ENCODE measurements around the gene DOCK2. TPM values are rescaled to one million over a fixed set of nuclear protein-coding genes. Genes with fewer than 3 reads are reported as not detected.

DOCK2 gene
- total RNA-seq, 1 donor from 2014 or later: 3.9 TPM

GRCh38 chr5:169682026-169682425 lies 45.0 kb downstream of the DOCK2 start:
- Histone ChIP-seq H3K27me3 (ENCODE audit: control insufficient read depth, insufficient read depth, low read length) (no peaks in the 10 kb centered on the region), H3K4me3 (ENCODE audit: low read depth, low read length) (no peak overlapping the region), H3K36me3 (ENCODE audit: control insufficient read depth, insufficient read depth, low read length) (no peaks in the 10 kb centered on the region)
- no peak for DNase-seq (ENCODE audit: low read depth)
- TF ChIP-seq CTCF (IDR thresholded peaks at IDR 0.05; ENCODE audit: insufficient read depth, low read length, poor library complexity, severe bottlenecking): no peak

DNA sequence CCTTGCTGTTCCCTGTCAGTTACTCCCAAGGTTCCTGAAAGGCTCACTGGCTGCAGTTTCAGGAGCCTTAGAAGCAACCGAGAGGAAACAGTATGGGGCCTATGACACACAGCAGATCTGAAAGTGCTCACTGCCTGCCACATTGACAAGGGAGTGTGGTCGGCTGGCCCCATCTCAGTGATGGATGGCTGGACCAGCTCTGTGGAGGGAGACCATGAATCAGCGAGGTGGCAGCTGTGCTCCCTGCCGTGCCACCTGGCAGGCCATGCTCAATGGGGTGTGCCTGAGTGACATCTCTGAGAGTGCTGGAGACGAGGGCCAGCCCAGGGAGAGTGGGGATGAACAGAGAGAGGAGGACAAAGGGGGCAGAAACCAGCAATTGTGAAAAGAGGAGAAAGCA lies 49.1 kb downstream of the DOCK2 start:
- TF ChIP-seq CTCF (IDR thresholded peaks at IDR 0.05; ENCODE audit: insufficient read depth, low read length, poor library complexity, severe bottlenecking): no peak
- DNase-seq (ENCODE audit: low read depth): no peak
- H3K4me3 ChIP-seq (ENCODE audit: low read depth, low read length): no peak overlapping the region
- H3K36me3 ChIP-seq (ENCODE audit: control insufficient read depth, insufficient read depth, low read length): no peaks in the 10 kb centered on the region
- no peaks in the 10 kb centered on the region for H3K27me3 ChIP-seq (ENCODE audit: control insufficient read depth, insufficient read depth, low read length)

- no peak for DNase-seq (ENCODE audit: low read depth)
- H3K27me3 ChIP-seq (ENCODE audit: control insufficient read depth, insufficient read depth, low read length): no peaks in the 10 kb centered on the region
- TF ChIP-seq CTCF (IDR thresholded peaks at IDR 0.05; ENCODE audit: insufficient read depth, low read length, poor library complexity, severe bottlenecking): no peak
- H3K4me3 ChIP-seq (ENCODE audit: low read depth, low read length): no peak overlapping the region
- no peaks in the 10 kb centered on the region for H3K36me3 ChIP-seq (ENCODE audit: control insufficient read depth, insufficient read depth, low read length)
Observed at GRCh38 chr5:169688106-169688505, 51.0 kb downstream of the DOCK2 start.

- Histone ChIP-seq H3K27me3 (ENCODE audit: control insufficient read depth, insufficient read depth, low read length) (no peaks in the 10 kb centered on the region), H3K4me3 (ENCODE audit: low read depth, low read length) (no peak overlapping the region), H3K36me3 (ENCODE audit: control insufficient read depth, insufficient read depth, low read length) (no peaks in the 10 kb centered on the region)
- DNase-seq (ENCODE audit: low read depth): no peak
- no peak for TF ChIP-seq CTCF (IDR thresholded peaks at IDR 0.05; ENCODE audit: insufficient read depth, low read length, poor library complexity, severe bottlenecking)
Observed at GRCh38 chr5:169691471-169691870, 54.4 kb downstream of the DOCK2 start.

DNA sequence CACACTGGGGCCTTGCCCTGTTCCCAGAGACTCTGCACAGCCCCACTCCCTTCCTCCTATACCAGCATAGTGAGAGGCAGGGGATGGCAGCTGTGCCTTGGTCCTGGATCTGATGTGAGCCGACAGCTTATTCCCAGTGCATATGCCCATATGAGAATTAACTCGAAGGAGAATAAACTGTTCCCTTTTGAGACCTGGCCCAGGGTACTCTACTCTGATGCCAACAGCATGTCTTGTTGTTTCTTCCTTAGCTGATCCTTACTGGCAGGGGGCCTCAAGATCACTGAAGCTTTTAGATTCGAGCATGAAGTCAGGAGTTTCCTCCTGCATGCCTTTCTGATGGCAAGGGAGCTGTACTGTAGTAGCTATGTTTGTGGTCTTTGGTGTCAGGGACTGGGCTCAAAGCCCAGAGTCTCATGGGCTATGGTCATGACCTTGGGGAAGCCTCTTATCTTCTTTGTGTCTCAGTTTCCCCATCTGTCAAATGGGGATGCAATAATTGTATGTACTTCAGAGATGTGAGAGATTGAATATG lies 57.1 kb downstream of the DOCK2 start:
- H3K4me3 ChIP-seq (ENCODE audit: low read depth, low read length): no peak overlapping the region
- no peaks in the 10 kb centered on the region for H3K36me3 ChIP-seq (ENCODE audit: control insufficient read depth, insufficient read depth, low read length)
- DNase-seq (ENCODE audit: low read depth): no peak
- no peak for TF ChIP-seq CTCF (IDR thresholded peaks at IDR 0.05; ENCODE audit: insufficient read depth, low read length, poor library complexity, severe bottlenecking)
- no peaks in the 10 kb centered on the region for H3K27me3 ChIP-seq (ENCODE audit: control insufficient read depth, insufficient read depth, low read length)

DNA sequence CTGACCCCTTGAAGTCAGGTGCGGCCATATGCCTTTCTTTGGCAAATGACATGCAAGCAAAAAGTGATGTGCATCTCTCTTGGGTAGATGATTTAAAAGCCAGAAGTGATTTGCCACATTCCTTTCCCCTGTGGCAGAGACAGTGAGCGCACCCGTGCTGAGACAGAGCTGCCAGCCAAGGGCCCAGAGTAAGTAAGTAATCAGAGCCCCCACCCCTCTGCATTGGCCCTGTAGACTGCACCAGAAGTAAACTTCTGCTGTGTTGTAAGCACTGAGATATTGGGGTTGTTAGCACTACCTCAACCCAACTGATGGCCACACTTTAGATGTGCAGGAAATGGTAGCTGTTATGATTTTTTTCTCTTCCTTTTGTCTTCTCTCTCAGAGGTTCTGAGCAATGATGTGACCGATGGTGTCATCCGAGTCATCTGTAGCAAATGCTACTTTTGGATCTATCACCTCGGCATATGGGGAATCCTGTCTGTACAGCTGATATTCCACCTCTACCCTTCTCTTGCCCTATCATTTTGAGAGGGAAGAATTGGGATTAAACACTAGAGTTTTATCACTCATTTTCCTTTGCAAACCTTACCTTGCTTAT lies 58.0 kb downstream of the DOCK2 start:
- H3K27me3 ChIP-seq (ENCODE audit: control insufficient read depth, insufficient read depth, low read length): no peaks in the 10 kb centered on the region
- DNase-seq (ENCODE audit: low read depth): no peak
- H3K36me3 ChIP-seq (ENCODE audit: control insufficient read depth, insufficient read depth, low read length): no peaks in the 10 kb centered on the region
- TF ChIP-seq CTCF (IDR thresholded peaks at IDR 0.05; ENCODE audit: insufficient read depth, low read length, poor library complexity, severe bottlenecking): no peak
- H3K4me3 ChIP-seq (ENCODE audit: low read depth, low read length): no peak overlapping the region
